ENCODE measurements around the gene CNTN5.

GRCh38 chr11:100329352-100329751 lies 1308.6 kb downstream of the CNTN5 start:
- no peak for TF ChIP-seq CHD2 (IDR thresholded peaks at IDR 0.05; ENCODE audit: low read length, partially characterized antibody)
- TF ChIP-seq, protein P1, sequence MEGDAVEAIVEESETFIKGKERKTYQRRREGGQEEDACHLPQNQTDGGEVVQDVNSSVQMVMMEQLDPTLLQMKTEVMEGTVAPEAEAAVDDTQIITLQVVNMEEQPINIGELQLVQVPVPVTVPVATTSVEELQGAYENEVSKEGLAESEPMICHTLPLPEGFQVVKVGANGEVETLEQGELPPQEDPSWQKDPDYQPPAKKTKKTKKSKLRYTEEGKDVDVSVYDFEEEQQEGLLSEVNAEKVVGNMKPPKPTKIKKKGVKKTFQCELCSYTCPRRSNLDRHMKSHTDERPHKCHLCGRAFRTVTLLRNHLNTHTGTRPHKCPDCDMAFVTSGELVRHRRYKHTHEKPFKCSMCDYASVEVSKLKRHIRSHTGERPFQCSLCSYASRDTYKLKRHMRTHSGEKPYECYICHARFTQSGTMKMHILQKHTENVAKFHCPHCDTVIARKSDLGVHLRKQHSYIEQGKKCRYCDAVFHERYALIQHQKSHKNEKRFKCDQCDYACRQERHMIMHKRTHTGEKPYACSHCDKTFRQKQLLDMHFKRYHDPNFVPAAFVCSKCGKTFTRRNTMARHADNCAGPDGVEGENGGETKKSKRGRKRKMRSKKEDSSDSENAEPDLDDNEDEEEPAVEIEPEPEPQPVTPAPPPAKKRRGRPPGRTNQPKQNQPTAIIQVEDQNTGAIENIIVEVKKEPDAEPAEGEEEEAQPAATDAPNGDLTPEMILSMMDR (IDR thresholded peaks at IDR 0.05): no peak
- TF ChIP-seq TAF1 (IDR thresholded peaks at IDR 0.05; ENCODE audit: borderline replicate concordance, low read depth, low read length): no peak
- TF ChIP-seq POLR2AphosphoS5 (IDR thresholded peaks at IDR 0.05; ENCODE audit: low read depth, low read length): no peak

All from SK-N-SH (cell line).